EL (cell line): ENCODE results near the gene PREB.
A peak's percentile ranks its signal among the peaks of the same experiment; 100 is the strongest.
"Not testable (repeated sequence)": the region's sequence is repeated elsewhere in the genome, so short reads cannot be mapped to it uniquely, and the experiment has no call there.

Source experiments
- DNase-seq: peaks from one replicate; pipeline ENCODE4 v3.0.0-alpha.2; 2016

Gene PREB

DNA sequence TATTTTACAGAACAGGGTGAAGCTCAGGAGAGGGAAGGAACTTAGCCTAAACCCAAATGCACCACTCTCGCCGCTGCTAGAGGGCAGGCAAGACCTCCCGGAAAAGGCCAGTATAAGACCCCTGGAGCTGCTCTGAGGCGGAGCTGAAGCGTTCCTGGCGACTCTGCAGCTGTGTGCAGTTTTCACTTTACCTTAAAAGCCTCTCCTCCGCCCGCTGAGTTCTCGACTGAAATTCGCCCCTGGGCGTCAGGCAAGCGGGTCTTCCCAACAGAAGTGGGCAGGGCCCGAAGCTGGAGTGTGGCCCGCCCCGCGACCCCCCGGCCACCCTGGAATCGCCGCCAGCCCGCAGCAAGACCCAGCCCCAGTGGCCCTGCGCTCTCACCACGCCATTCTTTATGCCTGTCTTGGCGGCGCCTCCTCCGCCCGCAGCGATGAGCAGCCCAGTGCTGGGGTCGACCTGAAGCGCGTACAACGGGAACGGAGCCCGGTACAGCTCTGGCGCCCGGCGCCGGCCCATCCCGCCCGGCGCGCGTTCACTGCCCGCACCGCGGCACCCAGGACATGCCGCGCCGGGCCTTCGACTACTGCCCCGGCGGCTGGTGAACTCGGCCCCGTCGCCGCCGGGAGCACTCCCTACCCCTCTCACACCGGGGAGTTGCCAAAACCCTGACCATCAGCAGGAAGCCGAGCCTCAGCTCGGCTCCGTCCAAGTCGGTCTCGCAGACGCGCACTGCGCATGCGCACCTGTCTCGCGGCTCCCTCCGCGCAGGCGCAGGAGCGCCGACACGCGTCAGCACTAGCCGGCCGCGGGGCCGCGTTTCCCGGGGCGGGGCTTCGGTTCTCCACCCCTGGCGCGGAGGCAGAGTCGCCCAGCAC is at the start of gene PREB:
Gene PREB, minus strand, starts transcription at position 732 of the 876 bp plus-strand sequence. Its CDS starts 215 bp downstream, at position 517.
- DNase-seq = peak; percentile 94

DNA sequence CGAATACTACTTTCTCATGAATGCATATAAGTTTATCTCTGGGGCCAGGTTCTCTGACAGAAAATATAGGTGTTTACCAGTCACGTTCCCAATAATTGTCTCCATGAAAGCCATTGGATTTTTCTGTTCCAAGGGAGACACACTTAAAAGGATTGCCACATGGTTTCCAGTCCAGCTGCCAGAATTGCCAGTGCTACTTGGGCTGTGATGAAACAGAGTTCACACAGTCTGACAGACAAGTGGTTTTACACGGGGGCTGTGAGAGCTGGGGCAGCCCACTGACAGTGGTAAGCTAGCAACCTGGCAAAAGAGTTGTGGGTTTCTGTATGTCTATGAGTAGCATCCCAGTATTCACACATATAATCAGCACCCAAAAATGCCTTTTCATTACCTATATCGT is 49.7 kb upstream of the PREB start:
- no peak for DNase-seq

GRCh38 chr2:27182346-27182745 is 47.9 kb upstream of the PREB start:
- peak; percentile 54 for DNase-seq

DNA sequence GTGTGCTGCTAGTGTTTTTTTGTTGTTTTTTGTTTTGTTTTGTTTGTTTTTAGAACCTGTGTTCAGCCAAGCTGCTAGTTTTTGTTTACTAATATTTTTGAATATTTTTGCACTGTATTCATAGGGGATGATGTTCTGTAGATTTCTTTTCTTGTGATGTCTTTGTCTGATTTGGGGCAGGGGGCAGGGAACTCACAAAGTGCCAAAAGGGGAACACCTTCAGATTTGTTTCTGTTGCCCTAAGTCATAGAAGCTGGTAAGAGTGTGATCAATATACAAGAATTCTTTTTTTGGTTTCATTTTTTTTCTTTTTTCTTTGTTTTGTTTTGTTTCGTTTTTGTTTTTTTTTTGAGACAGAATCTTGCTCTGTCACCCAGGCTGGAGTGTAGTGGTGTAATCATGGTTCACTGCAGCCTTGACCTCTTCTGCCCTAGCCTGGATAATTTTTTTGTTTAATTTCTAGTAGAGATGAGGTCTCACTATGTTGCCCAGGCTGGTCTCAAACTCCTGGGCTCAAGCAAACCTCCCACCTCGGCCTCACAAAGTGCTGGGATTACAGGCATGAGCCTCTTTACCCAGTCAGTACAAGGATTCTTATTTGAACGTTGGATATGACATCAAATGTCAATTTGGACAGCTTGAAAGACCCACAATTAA is 45.0 kb upstream of the PREB start:
- no peak for DNase-seq

DNA sequence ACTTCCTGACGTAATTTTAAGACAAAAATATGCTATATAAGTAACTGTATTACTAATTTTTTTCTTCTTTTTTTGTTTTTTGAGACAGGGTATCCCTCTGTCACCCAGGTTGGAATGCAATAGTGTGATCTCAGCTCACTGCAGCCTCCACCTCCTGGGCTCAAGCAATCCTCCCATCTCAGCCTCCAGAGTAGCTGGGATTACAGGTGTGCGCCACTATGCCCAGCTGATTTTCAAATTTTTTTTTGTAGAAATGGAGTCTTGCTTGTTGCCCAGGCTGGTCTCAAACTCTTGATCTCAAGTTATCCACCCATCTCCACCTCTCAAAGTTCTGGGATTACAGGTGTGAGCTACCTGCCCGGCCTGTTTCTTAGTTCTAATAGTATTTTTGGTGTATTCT is 44.0 kb upstream of the PREB start:
- DNase-seq = no peak

- no peak for DNase-seq
Measured at GRCh38 chr2:27177441-27178351, 43.3 kb upstream of the PREB start.

- not testable (repeated sequence) for DNase-seq
Measured at GRCh38 chr2:27175781-27176180, 41.3 kb upstream of the PREB start.

- DNase-seq = no peak
Measured at GRCh38 chr2:27175330-27175729, 40.9 kb upstream of the PREB start.

DNA sequence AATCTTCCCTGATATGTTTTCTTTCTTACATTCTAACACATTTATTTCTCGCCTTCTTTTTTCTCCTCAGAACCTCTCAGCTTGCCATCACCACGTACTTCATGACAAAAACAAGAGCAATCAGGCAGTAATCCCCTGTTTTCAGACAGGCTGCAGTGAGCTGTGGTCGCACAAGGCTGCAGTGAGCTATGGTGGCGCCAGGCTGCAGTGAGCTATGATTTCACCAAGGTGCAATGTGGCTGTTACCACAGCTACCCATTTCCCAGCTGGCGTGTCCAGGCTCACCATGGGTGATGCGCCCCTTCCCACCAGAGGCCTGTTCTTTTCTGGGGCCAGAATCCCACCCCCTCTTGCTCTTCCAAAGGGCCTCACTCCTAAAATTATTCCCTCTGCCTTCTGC is 40.2 kb upstream of the PREB start:
- DNase-seq = no peak

GRCh38 chr2:27171351-27171848 is 37.0 kb upstream of the PREB start:
- no peak for DNase-seq

- DNase-seq = no peak
Measured at GRCh38 chr2:27170581-27171337, 36.3 kb upstream of the PREB start.

DNA sequence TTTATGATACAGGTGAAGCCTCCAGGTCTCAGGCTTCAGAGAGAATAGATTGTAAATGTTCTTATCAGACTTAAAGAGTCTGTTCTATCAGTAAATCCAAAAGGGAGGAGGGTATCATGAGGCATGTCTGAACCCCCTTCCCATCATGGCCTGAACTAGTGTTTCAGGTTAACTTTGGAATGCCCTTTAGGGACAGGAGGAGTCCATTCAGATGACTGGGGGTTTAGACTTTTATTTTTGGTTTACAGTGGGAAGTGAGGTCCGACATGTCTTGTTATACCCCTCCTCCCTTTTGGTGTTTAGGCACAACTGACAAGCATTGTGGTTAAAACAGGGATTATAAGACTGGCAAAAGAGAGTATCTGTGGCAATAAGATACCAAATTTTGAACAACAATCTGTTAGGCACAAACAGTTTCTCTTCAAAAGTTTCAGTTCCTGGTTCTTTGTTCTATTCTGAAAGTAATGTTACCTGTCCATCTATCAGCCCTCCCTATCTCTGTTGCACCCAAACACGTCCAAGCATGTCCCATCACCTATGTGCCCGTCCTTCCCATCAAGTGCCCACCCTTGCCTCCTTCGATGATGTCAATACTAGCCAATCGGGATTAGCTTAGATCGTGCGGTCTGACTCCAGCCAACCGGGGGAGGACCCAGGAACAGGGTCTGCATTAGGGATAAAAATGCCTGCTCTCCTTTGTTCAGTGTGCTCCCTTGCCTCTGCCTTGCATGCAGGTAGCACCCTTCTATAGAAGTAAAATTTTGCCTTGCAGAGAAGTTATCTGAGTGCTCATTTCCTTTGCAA is 30.7 kb upstream of the PREB start:
- no peak for DNase-seq

- DNase-seq = peak; percentile 45
Measured at GRCh38 chr2:27162151-27163121, 28.0 kb upstream of the PREB start.

DNA sequence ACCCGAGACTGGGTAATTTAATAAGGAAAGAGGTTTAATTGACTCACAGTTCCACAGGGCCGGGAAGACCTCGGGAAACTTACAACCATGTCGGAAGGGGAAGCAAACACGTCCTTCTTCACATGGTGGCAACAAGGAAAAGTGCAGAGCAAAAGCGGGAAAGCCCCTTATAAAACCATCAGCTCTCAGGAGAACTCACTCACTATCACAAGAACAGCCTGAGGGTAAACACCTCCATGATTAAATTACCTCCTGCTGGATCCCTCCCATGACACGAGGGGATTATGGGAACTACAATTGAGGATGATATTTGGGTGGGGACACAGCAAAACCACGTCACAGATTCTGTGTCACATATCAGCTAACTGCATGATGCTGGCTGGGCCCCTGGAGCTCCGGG is 25.8 kb upstream of the PREB start:
- no peak for DNase-seq

DNA sequence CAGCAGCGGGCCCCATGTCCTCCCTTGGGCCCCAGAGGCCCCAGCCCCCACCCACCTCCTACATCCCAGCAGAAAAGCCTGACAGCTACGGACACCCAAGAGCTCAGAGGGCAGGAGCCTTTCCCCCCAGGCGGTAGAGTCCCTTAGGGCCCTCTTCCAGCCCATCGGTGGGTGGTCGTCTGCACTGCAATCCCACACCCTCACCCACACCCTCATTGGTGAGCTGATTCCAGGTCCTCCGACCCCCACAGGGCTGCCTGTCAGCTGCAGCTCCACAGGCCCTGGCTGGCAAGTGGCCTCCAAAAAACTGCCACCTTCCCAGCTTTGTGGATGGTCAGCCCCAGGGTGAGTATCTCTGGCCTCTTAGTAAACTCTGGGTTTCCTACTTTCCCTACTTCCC is 24.8 kb upstream of the PREB start:
- no peak for DNase-seq

DNA sequence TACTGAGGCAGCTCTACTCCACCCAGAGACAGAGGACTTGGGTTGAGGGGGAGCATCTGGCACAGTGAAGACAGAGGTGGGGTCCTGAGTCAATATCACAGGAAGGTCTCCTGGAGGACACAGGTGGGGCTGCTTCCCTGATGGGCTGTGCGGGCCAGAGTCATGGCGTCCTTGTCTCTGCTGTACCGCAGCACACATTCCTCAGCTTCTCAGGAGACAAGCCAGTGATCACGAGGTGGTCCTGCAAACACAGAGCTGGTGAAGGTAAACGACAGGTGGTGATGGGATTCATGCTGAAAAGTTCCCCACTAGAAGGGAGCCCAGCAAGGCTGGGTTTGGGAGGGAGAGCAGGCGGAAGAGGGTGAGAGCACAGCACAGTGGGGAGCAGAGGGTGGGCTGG is 24.0 kb upstream of the PREB start:
- no peak for DNase-seq

DNA sequence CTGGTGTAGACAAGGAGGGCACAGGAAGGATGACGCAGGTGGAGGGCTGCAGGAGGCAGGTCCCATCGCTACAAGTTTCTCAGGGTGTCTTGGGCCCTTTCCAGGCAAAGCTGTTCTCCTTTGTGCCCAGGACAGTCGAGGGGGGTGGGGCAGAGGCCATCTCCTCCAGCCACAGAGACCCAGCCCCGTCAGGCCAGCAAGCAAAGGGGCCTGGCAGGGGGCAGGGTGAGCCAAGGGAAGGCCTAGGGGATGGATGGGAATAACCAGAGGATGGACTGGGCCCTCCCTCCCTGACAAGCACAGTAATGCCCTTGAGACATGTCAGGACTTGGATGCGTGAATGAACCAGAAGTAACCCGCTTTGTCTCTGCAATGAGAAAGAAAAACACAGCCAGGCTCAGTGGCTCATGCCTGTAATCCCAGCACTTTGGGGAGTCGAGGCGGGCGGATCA is 20.7 kb upstream of the PREB start:
- no peak for DNase-seq

DNA sequence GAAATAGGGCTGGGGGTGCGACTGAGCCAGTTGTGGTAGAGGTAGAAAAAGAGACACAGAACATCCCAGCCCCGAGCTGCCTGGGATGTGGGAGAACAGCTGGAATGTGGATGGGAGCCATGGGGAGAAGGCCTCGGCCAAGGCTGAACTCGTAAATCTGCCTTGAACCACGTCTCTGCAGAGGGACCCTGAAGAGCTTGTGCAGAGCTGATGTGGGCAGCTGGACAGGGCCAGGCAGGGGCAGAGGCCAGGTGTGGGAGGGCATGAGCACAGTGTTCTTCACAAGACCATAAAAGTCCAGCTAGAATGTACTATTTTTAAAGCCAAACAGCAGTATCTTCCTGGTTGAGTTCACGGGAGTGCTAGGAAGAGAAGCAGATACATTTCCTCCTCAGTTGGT is 20.1 kb upstream of the PREB start:
- no peak for DNase-seq

DNA sequence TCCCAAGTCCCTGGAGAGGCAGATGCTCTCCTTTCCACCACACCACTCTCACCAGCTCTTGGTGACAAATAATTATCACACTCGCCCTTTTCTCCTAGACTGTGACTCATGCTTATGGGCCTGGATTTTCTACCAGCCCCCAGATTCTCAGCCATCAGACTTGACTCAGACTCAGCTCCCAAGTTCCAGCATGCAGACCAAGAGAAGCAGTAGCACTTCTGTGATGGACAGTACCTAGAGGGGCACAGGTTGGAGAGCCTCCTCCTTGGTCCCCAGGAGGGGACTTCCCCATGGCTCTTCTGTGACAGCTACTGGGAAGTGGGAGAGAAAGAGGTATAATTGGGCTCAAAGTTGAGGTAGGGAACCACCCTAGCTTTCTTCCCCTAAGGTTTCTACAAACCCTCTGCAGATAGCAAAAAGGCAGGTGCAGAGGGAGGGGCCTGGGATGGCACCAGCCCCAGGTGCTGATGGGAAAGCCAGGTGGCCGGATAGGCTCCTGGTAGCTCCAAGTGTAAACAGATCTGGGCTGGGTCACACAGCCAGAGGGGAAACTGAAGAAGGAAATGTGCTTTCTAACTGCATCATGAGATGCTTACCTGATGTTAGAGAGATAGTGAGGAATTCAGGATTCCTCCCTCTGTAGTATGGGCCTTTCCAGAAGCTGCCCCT is 18.5 kb upstream of the PREB start:
- peak; percentile 42 for DNase-seq
